Uterus (tissue), 4 donors: ENCODE results near the gene NPTX1. TPM values are rescaled to one million over a fixed set of nuclear protein-coding genes. Genes with fewer than 3 reads are reported as not detected.

ENCODE experiments used
- DNase-seq, 2 donors: peaks; one replicate each; pipeline ENCODE4 v3.0.0-alpha.2; 2019 to 2020
- H3K27ac ChIP-seq, 2 donors: fragments of 200-600 bp; sonication (generic); 1 replicate in 1 of 2; 2 replicates in 1 of 2; pipeline ENCODE4 v1.5.1; 2016 to 2018
- H3K27me3 ChIP-seq, 2 donors: fragments of 200-600 bp; sonication (generic); one replicate each; pipeline ENCODE4 v1.5.1; 2018 to 2019; ENCODE audit warnings: control low read depth in 1 of 2
- H3K36me3 ChIP-seq, 2 donors: fragments of 200-600 bp; sonication (generic); one replicate each; pipeline ENCODE4 v1.5.1; 2019; ENCODE audit warnings: control low read depth in 1 of 2
- H3K4me1 ChIP-seq, 2 donors: fragments of 200-600 bp; sonication (generic); one replicate each; pipeline ENCODE4 v1.5.1; 2018 to 2019; ENCODE audit warnings: control low read depth in 1 of 2
- H3K4me3 ChIP-seq, 2 donors: fragments of 200-600 bp; sonication (generic); 1 replicate in 1 of 2; 2 replicates in 1 of 2; pipeline ENCODE4 v1.5.1; 2018 to 2019; ENCODE audit warnings: mild to moderate bottlenecking in 1 of 2
- H3K9me3 ChIP-seq, 2 donors: fragments of 200-600 bp; sonication (generic); one replicate each; pipeline ENCODE4 v1.5.1; 2019; ENCODE audit warnings: control low read depth in 1 of 2
- POLR2A ChIP-seq, 2 donors: fragments of 450-650 bp; IDR thresholded peaks; one replicate each; pipeline ENCODE4 v1.6.1; 2016; ENCODE audit warnings: antibody characterized with exemption in 2 of 2, mild to moderate bottlenecking in 1 of 2, moderate library complexity in 1 of 2
- intact Hi-C: fragments of 100-400 bp; cut with DNase I; formaldehyde crosslinking; loops from one replicate; pipeline ENCODE4 v1.15.1; 2023; ENCODE audit warnings: low total_unique reads
- total RNA-seq, 4 donors: library from RNA; depleted of rRNA in 3 of 4; stranded (reverse); fragments of >200 nt in 3 of 4; gene quantifications; one replicate each; pipeline versions ENCODE4 v1.1.0 to v1.2.4, GENCODE V29; 2014 to 2023
- TF ChIP-seq, protein P1 (sequence below), 4 experiments: fragments of 200-600 bp in 2 of 4; fragments of 450-650 bp in 2 of 4; sonication (generic) in 2 of 4; IDR thresholded peaks; one replicate each; pipeline ENCODE4 v1.5.1; 2016 to 2019; ENCODE audit warnings: antibody characterized with exemption in 4 of 4, mild to moderate bottlenecking in 2 of 4, moderate library complexity in 1 of 4
- donor health status: DM: yes; HTN: yes; CAD: no.

Gene NPTX1
- total RNA-seq, 4 donors from 2014 or later, result 1.6 to 2.1 TPM; not detected in 2

GRCh38 chr17:80424261-80424660 lies 52.1 kb downstream of the NPTX1 start:
- no peak overlapping the region for H3K27ac ChIP-seq
- no peak overlapping the region for H3K4me3 ChIP-seq
- no peaks in the 10 kb centered on the region for H3K36me3 ChIP-seq
- no peak for DNase-seq
- H3K4me1 ChIP-seq, result no peaks in the 10 kb centered on the region
- H3K27me3 ChIP-seq, result no peaks in the 10 kb centered on the region
- H3K9me3 ChIP-seq, result no peaks in the 10 kb centered on the region
- intact Hi-C loops, result loop anchor here (10.0 kb wide), 1 partner anchor 431 kb away; no protein-coding TSS in a partner anchor
- TF ChIP-seq POLR2A (IDR thresholded peaks at IDR 0.05), result no peak
- TF ChIP-seq, protein P1, sequence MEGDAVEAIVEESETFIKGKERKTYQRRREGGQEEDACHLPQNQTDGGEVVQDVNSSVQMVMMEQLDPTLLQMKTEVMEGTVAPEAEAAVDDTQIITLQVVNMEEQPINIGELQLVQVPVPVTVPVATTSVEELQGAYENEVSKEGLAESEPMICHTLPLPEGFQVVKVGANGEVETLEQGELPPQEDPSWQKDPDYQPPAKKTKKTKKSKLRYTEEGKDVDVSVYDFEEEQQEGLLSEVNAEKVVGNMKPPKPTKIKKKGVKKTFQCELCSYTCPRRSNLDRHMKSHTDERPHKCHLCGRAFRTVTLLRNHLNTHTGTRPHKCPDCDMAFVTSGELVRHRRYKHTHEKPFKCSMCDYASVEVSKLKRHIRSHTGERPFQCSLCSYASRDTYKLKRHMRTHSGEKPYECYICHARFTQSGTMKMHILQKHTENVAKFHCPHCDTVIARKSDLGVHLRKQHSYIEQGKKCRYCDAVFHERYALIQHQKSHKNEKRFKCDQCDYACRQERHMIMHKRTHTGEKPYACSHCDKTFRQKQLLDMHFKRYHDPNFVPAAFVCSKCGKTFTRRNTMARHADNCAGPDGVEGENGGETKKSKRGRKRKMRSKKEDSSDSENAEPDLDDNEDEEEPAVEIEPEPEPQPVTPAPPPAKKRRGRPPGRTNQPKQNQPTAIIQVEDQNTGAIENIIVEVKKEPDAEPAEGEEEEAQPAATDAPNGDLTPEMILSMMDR (IDR thresholded peaks at IDR 0.05), result no peak

GRCh38 chr17:80423536-80424225 lies 52.7 kb downstream of the NPTX1 start:
- H3K9me3 ChIP-seq, result no peaks in the 10 kb centered on the region
- no peaks in the 10 kb centered on the region for H3K36me3 ChIP-seq

GRCh38 chr17:80422981-80423380 lies 53.4 kb downstream of the NPTX1 start:
- H3K4me1 ChIP-seq, result no peaks in the 10 kb centered on the region
- no peak for TF ChIP-seq POLR2A (IDR thresholded peaks at IDR 0.05)
- TF ChIP-seq, protein P1 (IDR thresholded peaks at IDR 0.05), result no peak
- no peaks in the 10 kb centered on the region for H3K9me3 ChIP-seq
- no peaks in the 10 kb centered on the region for H3K27me3 ChIP-seq
- no peak overlapping the region for H3K27ac ChIP-seq
- intact Hi-C loops, result loop anchor here (10.0 kb wide), 1 partner anchor 432 kb away; no protein-coding TSS in a partner anchor
- no peak overlapping the region for H3K4me3 ChIP-seq
- H3K36me3 ChIP-seq, result no peaks in the 10 kb centered on the region
- DNase-seq, result peak in 1 of 2 donors; percentile 22

More at GRCh38 chr17:80423536-80424225, 52.7 kb downstream of the NPTX1 start:
- Histone ChIP-seq H3K27me3 (no peaks in the 10 kb centered on the region), H3K4me1 (no peaks in the 10 kb centered on the region), H3K4me3 (no peak overlapping the region), H3K27ac (no peak overlapping the region)
- DNase-seq, result no peak
- intact Hi-C loops, result loop anchor here (10.0 kb wide), 1 partner anchor 431 kb away; no protein-coding TSS in a partner anchor
- TF ChIP-seq, protein P1 (IDR thresholded peaks at IDR 0.05), result no peak

DNA sequence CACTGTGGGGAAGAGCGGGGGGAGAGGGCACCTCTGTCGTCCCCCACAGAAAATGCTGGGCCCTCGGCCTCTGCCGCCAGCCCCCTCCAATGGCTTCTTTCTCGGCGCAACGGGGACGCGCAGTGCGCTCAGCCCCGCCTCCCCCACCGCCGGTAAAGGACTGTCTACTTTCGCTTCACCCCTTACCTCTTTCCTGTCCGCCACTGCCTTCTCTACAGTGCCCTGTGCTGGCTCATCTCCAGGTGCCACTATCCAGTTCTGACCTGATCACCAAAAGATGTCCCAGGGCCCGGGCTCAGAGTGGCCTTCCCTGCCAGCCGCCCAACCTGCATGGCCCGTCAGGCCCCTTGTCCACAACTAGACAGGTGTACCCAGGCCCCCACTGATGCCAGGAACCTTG lies 54.1 kb downstream of the NPTX1 start:
- Histone ChIP-seq H3K4me1 (no peaks in the 10 kb centered on the region), H3K27me3 (no peaks in the 10 kb centered on the region), H3K36me3 (no peaks in the 10 kb centered on the region), H3K9me3 (no peaks in the 10 kb centered on the region), H3K4me3 (no peak overlapping the region), H3K27ac (no peak overlapping the region)
- intact Hi-C loops, result loop anchor here (10.0 kb wide), 1 partner anchor 433 kb away; no protein-coding TSS in a partner anchor
- TF ChIP-seq POLR2A (IDR thresholded peaks at IDR 0.05), result no peak
- TF ChIP-seq, protein P1 (IDR thresholded peaks at IDR 0.05), result no peak
- DNase-seq, result peak in 1 of 2 donors; percentile 16

DNA sequence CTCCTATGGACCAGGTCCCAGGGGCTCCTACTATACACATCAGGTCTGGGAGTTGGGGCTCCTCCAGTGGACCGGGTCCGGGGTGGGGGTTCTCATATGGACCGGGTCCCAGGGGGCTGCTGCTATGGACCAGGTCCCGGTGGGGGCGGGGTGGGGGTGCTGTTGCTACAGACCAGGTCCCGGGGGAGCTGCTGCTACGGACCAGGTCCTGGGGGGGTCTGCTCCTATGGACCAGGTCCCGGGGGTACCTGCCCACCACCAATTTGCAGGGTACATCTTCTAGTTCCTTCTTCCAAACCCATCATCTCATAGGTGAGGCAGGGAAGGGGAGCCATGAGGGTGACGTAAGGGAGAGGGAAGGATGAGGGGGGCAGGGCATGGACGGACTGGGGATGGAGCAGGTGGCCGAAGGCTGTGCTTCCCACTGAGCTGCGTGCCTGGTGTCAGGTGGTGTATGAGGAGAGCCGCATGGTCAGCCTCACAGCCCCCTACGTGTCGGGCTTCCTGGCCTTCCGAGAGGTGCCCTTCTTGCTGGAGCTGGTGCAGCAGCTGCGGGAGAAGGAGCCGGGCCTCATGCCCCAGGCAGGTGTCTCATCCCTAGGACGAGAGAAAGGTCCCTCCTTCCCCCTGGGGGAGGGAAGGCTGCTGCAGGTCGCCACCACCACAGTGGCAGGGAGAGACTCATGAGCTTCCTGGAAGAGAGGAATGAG lies 54.9 kb downstream of the NPTX1 start:
- TF ChIP-seq, protein P1 (IDR thresholded peaks at IDR 0.05), result no peak
- TF ChIP-seq POLR2A (IDR thresholded peaks at IDR 0.05), result no peak
- intact Hi-C loops, result loop anchor here (10.0 kb wide), 1 partner anchor 433 kb away; no protein-coding TSS in a partner anchor
- H3K27ac ChIP-seq, result no peak overlapping the region

More for the DNA sequence above, 54.9 kb downstream of the NPTX1 start:
- Histone ChIP-seq H3K9me3 (no peaks in the 10 kb centered on the region), H3K36me3 (no peaks in the 10 kb centered on the region), H3K4me3 (no peak overlapping the region), H3K27me3 (no peaks in the 10 kb centered on the region), H3K4me1 (peaks cover under 1 to 2% of the 10 kb centered on the region in 2 donors)
- DNase-seq, result no peak
